HepG2 (cell line): ENCODE measurements around the gene MED15. TPM values are rescaled to one million over a fixed set of nuclear protein-coding genes. Genes with fewer than 3 reads are reported as not detected.

Source experiments
- ATAC-seq: fragments of 200-7000 bp; cut with Tn5 transposase; 3 replicates; pipeline ENCODE4 v1.9.1; 2020; ENCODE audit warnings: mild to moderate bottlenecking, moderate library complexity
- BruUV-seq: library from RNA; stranded (reverse); fragments of 400-500 nt; replicated peaks from 2 replicates; lab custom pipeline; 2021; lab: Mats Ljungman, UMichigan
- CTCF ChIA-PET: fragments of 300-600 bp; formaldehyde crosslinking; extraction: SDS; loops from one replicate; lab custom pipeline; 2021; ENCODE audit warnings: low total read pairs, inconsistent platforms, low intra/inter-chr PET ratio; lab: Yijun Ruan, JAX
- POLR2A ChIA-PET: fragments of 350-600 bp; sonication (Branson Sonifier 250); formaldehyde crosslinking; loops from one replicate; lab custom pipeline; 2020; ENCODE audit warnings: antibody characterized with exemption, inconsistent platforms; lab: Yijun Ruan, JAX
- DNase-seq: peaks from one replicate; pipeline ENCODE4 v3.0.0-alpha.2; 2015; ENCODE audit warnings: low spot score
- FAIRE-seq: peaks from 3 replicates; lab custom pipeline; 2011; peaks lifted over from hg19 to GRCh38; lab: Jason Lieb, UNC
- H2AFZ ChIP-seq: one replicate; pipeline ENCODE4 v1.6.1; 2011; ENCODE audit warnings: low read length, inconsistent platforms
- H3K27ac ChIP-seq: fragments of 300-600 bp; 3 replicates; pipeline ENCODE4 v1.8.0; 2011; ENCODE audit warnings: mixed run types, mild to moderate bottlenecking, mixed read lengths, low read length, inconsistent platforms; ENCODE audit not compliant: insufficient read depth; ENCODE audit errors: extremely low read length
- H3K27me3 ChIP-seq, 2 experiments: fragments of 200-600 bp in 1 of 2; 2 replicates in 1 of 2; 3 replicates in 1 of 2; pipeline versions ENCODE4 v1.6.0 to v1.8.0; 2011; ENCODE audit warnings: low read length in 2 of 2, mild to moderate bottlenecking in 2 of 2, moderate library complexity in 2 of 2, inconsistent platforms in 1 of 2; ENCODE audit not compliant: insufficient read depth in 2 of 2, control insufficient read depth in 1 of 2
- H3K36me3 ChIP-seq, 2 experiments: fragments of 200-600 bp in 1 of 2; replicated peaks in 1 of 2; 2 replicates in 1 of 2; 3 replicates in 1 of 2; pipeline versions ENCODE4 v1.5.1 to v1.8.0; 2011; ENCODE audit warnings: low read length in 2 of 2, inconsistent platforms in 1 of 2; ENCODE audit not compliant: insufficient read depth in 2 of 2, control insufficient read depth in 1 of 2
- H3K4me1 ChIP-seq: 2 replicates; pipeline ENCODE4 v1.5.1; 2012; ENCODE audit warnings: low read length, inconsistent platforms; ENCODE audit not compliant: insufficient read depth
- H3K4me2 ChIP-seq: 2 replicates; pipeline ENCODE4 v1.6.0; 2011; ENCODE audit warnings: low read depth, low read length, inconsistent platforms
- H3K4me3 ChIP-seq, 3 experiments: fragments of 200-600 bp in 1 of 3; sonication (generic), shearing (Covaris generic) in 1 of 3; replicated peaks in 1 of 3; 2 replicates each; pipeline ENCODE4 v1.5.1; 2011 to 2016; ENCODE audit warnings: low read length in 3 of 3, inconsistent platforms in 2 of 3, low read depth in 2 of 3, mild to moderate bottlenecking in 2 of 3, control low read depth in 1 of 3, mixed read lengths in 1 of 3; ENCODE audit not compliant: insufficient read depth in 1 of 3
- H3K79me2 ChIP-seq: one replicate; pipeline ENCODE4 v1.6.1; 2011; ENCODE audit warnings: low read length, inconsistent platforms; ENCODE audit not compliant: insufficient read depth
- H3K9ac ChIP-seq: 2 replicates; pipeline ENCODE4 v1.6.0; 2011; ENCODE audit warnings: mild to moderate bottlenecking, low read depth, low read length, inconsistent platforms; ENCODE audit not compliant: insufficient read depth
- H3K9me3 ChIP-seq: 2 replicates; pipeline ENCODE4 v1.5.1; 2012; ENCODE audit warnings: mild to moderate bottlenecking, low read length
- H4K20me1 ChIP-seq: 2 replicates; pipeline ENCODE4 v1.6.0; 2011; ENCODE audit warnings: inconsistent platforms, mild to moderate bottlenecking, low read length, moderate library complexity; ENCODE audit not compliant: insufficient read depth
- CBFB ChIP-seq: sonication (generic); formaldehyde crosslinking; IDR thresholded peaks from 2 replicates; pipeline ENCODE4 v1.4.0; 2020; ENCODE audit warnings: missing genetic modification reagents
- CENPT ChIP-seq: sonication (generic); formaldehyde crosslinking; IDR thresholded peaks from 2 replicates; pipeline ENCODE4 v1.8.0; 2022; ENCODE audit warnings: low read depth, mild to moderate bottlenecking, moderate library complexity, missing genetic modification reagents
- ELF1 ChIP-seq: sonication (generic); formaldehyde crosslinking; IDR thresholded peaks from 2 replicates; pipeline ENCODE4 v1.4.0; 2020; ENCODE audit warnings: missing genetic modification reagents
- FOXA1 ChIP-seq, 2 experiments: fragments of 450-650 bp in 1 of 2; sonication (generic) in 1 of 2; formaldehyde crosslinking in 1 of 2; IDR thresholded peaks; 2 replicates each; pipeline versions ENCODE4 v1.4.0 to v1.6.1; 2016 to 2020; ENCODE audit warnings: missing genetic modification reagents in 1 of 2
- HIVEP1 ChIP-seq: sonication (generic); formaldehyde crosslinking; IDR thresholded peaks from 2 replicates; pipeline ENCODE4 v1.4.0; 2020; ENCODE audit warnings: mild to moderate bottlenecking, missing genetic modification reagents
- HNRNPL ChIP-seq: fragments of 200-400 bp; formaldehyde crosslinking; IDR thresholded peaks from 2 replicates; pipeline ENCODE4 v1.6.1; 2017; ENCODE audit warnings: mild to moderate bottlenecking, low read depth, low read length
- JARID2 ChIP-seq: sonication (generic); formaldehyde crosslinking; IDR thresholded peaks from 2 replicates; pipeline ENCODE4 v1.8.1; 2023; ENCODE audit warnings: missing genetic modification reagents, inconsistent platforms; ENCODE audit not compliant: insufficient replicate concordance
- SAP130 ChIP-seq: IDR thresholded peaks from 2 replicates; pipeline ENCODE4 v1.6.1; 2016; ENCODE audit warnings: low read depth
- ZBTB21 ChIP-seq: sonication (generic); formaldehyde crosslinking; IDR thresholded peaks from 2 replicates; pipeline ENCODE4 v1.4.0; 2020; ENCODE audit warnings: missing genetic modification reagents
- ZNF558 ChIP-seq: sonication (generic); formaldehyde crosslinking; IDR thresholded peaks from 2 replicates; pipeline ENCODE4 v1.9.0; 2022; ENCODE audit warnings: mild to moderate bottlenecking, missing genetic modification reagents, borderline replicate concordance
- WGBS: methylation state at CpG from one replicate; pipeline ENCODE4 v1.1.6; 2017; ENCODE audit warnings: low lambda C conversion rate; 5-methylcytosine and 5-hydroxymethylcytosine counted together
- in situ Hi-C: cut with HindIII; loops from 2 replicates; pipeline ENCODE4 v1.10.0; 2017; ENCODE audit warnings: low pct_unique_long_range_greater_than_20kb; ENCODE audit not compliant: extremely low pct_ligation_motif_present
- intact Hi-C: fragments of 100-400 bp; cut with micrococcal nuclease; formaldehyde crosslinking; loops from one replicate; pipeline ENCODE4 v1.10.0; 2022; ENCODE audit not compliant: unreplicated experiment
- polyA plus RNA-seq, 8 experiments: library from polyadenylated mRNA; depleted of rRNA in 3 of 8; stranded (reverse) in 7 of 8; unstranded in 1 of 8; fragments of >200 nt; fragmentation: Illumina TruSeq in 4 of 8; extraction: Trizol in 4 of 8; gene quantifications; 2 replicates each; pipeline versions ENCODE4 v1.2.1 to v1.2.3, GENCODE V29; 2011 to 2016; ENCODE audit warnings: low read depth in 4 of 8, missing spikeins in 1 of 8, mixed read lengths in 1 of 8; ENCODE audit not compliant: insufficient read depth in 1 of 8
- total RNA-seq, 5 experiments: library from RNA; depleted of rRNA; stranded (reverse); fragments of >200 nt; fragmentation: Illumina TruSeq; extraction: Trizol; gene quantifications; 2 replicates each; pipeline ENCODE4 v1.2.3, GENCODE V29; 2016; ENCODE audit warnings: low read depth in 1 of 5
- TF ChIP-seq, protein P1 (sequence below): fragments of 450-650 bp; IDR thresholded peaks from 2 replicates; pipeline ENCODE4 v1.6.1; 2017
- TF ChIP-seq, protein P2 (sequence below): sonication (generic); formaldehyde crosslinking; IDR thresholded peaks from 2 replicates; pipeline ENCODE4 v1.8.1; 2023; ENCODE audit warnings: missing genetic modification reagents, inconsistent platforms, borderline replicate concordance
- TF ChIP-seq, protein P3 (sequence below): sonication (generic); formaldehyde crosslinking; IDR thresholded peaks from 2 replicates; pipeline ENCODE4 v1.5.0; 2020; ENCODE audit warnings: mild to moderate bottlenecking, missing genetic modification reagents
- TF ChIP-seq, protein P4 (sequence below): sonication (generic); formaldehyde crosslinking; IDR thresholded peaks from 2 replicates; pipeline ENCODE4 v1.5.0; 2020; ENCODE audit warnings: missing genetic modification reagents, mild to moderate bottlenecking, borderline replicate concordance

The MED15 gene
- total and polyA plus RNA-seq, 2 of the 13 experiments (the other 11 are each of a cell fraction or from before 2014, with no cell fraction given): 14.3 to 27.0 TPM

DNA sequence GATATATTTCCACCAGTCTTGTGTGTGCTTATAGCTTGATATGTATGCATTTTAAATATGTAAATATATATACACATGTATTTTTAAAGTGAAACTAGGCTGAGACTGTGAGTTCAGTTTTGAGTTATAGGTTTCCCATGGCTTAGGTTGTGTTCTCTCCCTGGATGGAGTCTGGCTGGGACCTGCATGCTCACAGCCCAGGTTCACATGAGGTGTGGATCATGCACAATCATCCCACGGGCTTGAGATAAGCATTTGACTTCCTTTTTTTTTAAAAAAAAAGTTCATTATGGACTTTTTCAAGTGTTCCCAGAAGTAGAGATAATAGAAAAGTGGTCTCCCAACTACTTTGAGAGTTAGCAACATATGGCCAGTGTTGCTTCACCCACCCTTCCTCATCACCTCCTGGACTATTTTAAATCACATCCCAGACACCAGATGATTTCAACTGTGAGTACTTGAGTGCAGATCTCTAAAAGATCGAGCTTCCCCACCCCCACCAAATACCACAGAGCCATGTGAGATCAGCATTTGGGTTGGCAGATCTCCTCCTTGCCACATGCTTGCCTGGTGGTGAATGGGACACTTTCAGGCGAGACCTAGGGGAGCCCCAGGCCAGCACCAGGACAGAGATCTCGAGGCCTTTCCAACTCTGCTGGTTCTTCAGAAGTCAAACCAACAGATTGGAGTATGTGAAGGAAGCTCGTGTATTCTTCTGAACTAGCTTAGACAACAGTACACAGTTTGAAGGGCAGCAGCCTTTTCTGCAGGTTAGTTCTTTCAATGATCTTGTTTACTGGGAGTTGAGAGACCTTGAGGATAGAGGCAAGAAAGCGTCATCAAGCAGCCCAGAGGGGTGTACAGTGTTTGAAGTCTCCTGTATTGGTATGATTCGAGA is 15.9 kb downstream of the MED15 start (continued):
- TF ChIP-seq, protein P1, sequence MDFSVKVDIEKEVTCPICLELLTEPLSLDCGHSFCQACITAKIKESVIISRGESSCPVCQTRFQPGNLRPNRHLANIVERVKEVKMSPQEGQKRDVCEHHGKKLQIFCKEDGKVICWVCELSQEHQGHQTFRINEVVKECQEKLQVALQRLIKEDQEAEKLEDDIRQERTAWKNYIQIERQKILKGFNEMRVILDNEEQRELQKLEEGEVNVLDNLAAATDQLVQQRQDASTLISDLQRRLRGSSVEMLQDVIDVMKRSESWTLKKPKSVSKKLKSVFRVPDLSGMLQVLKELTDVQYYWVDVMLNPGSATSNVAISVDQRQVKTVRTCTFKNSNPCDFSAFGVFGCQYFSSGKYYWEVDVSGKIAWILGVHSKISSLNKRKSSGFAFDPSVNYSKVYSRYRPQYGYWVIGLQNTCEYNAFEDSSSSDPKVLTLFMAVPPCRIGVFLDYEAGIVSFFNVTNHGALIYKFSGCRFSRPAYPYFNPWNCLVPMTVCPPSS: no peak
- TF ChIP-seq ZNF558 (CRISPR knock-in tag) (no peak), ZBTB21 (CRISPR knock-in tag) (no peak), CBFB (no peak), CENPT (no peak)
- TF ChIP-seq, all 625 proteins: peak for 0

DNA sequence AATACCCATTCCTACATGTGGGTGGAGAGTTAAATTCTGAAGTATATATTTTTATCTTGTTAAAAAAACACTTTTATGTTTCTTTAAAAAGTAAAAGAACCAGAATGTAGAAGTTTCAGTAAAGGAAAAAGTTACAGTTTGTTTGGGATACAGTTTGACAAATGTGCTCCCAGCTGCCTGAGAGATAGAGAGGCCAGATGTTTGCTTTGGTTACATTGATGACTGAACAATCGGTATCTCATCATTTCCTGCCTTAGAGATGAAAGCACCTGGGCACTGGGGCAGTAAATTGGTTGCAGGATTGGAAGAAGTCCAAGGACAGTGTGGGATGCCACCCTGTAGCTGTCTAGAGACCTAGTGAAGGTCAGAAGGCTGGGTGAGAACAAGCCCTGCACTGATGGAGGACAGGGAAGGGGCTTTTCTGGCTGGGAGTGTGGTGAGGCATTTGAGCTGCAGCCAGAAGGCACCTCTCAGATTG is 16.6 kb downstream of the MED15 start:
- H3K4me1 ChIP-seq: peaks cover 37% of the 10 kb centered on the region
- intact Hi-C loops: loop anchor here (1.0 kb wide), 1 partner anchor 37 kb away; no protein-coding TSS in a partner anchor
- no peak for TF ChIP-seq HIVEP1 (CRISPR knock-in tag)
- TF ChIP-seq, protein P2, sequence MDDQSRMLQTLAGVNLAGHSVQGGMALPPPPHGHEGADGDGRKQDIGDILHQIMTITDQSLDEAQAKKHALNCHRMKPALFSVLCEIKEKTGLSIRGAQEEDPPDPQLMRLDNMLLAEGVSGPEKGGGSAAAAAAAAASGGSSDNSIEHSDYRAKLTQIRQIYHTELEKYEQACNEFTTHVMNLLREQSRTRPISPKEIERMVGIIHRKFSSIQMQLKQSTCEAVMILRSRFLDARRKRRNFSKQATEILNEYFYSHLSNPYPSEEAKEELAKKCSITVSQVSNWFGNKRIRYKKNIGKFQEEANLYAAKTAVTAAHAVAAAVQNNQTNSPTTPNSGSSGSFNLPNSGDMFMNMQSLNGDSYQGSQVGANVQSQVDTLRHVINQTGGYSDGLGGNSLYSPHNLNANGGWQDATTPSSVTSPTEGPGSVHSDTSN (CRISPR knock-in tag): no peak
- no peak for TF ChIP-seq JARID2 (CRISPR knock-in tag)
- TF ChIP-seq, protein P3, sequence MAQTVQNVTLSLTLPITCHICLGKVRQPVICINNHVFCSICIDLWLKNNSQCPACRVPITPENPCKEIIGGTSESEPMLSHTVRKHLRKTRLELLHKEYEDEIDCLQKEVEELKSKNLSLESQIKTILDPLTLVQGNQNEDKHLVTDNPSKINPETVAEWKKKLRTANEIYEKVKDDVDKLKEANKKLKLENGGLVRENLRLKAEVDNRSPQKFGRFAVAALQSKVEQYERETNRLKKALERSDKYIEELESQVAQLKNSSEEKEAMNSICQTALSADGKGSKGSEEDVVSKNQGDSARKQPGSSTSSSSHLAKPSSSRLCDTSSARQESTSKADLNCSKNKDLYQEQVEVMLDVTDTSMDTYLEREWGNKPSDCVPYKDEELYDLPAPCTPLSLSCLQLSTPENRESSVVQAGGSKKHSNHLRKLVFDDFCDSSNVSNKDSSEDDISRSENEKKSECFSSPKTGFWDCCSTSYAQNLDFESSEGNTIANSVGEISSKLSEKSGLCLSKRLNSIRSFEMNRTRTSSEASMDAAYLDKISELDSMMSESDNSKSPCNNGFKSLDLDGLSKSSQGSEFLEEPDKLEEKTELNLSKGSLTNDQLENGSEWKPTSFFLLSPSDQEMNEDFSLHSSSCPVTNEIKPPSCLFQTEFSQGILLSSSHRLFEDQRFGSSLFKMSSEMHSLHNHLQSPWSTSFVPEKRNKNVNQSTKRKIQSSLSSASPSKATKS (CRISPR knock-in tag): no peak
- TF ChIP-seq ELF1 (CRISPR knock-in tag): no peak
- TF ChIP-seq SAP130 (CRISPR knock-in tag): peak; percentile 66
- TF ChIP-seq, protein P4, sequence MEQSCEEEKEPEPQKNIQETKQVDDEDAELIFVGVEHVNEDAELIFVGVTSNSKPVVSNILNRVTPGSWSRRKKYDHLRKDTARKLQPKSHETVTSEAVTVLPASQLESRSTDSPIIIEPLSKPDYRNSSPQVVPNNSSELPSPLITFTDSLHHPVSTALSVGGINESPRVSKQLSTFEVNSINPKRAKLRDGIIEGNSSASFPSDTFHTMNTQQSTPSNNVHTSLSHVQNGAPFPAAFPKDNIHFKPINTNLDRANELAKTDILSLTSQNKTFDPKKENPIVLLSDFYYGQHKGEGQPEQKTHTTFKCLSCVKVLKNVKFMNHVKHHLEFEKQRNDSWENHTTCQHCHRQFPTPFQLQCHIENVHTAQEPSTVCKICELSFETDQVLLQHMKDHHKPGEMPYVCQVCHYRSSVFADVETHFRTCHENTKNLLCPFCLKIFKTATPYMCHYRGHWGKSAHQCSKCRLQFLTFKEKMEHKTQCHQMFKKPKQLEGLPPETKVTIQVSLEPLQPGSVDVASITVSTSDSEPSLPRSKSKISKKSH (CRISPR knock-in tag): no peak
- TF ChIP-seq FOXA1 (IDR thresholded peaks at IDR 0.05): no peak
- TF ChIP-seq FOXA1 (CRISPR knock-in tag; IDR thresholded peaks at IDR 0.05): 0 out of 2 replicates have a peak, but pooled peaks have one; percentile 28
- 0 out of 2 replicates have a peak, but pooled peaks have one; percentile 18 for TF ChIP-seq HNRNPL

More for the DNA sequence above, 16.6 kb downstream of the MED15 start:
- Histone ChIP-seq H4K20me1 (peaks cover 44% of the 10 kb centered on the region), H3K36me3 (peaks cover 18 to 56% of the 10 kb centered on the region in 2 experiments), H3K27me3 (no peaks in the 10 kb centered on the region), H3K27ac (peak overlapping the region; percentile 63), H3K9me3 (no peaks in the 10 kb centered on the region), H3K4me2 (peak overlapping the region; percentile 29; the same call in 1 of the 2 replicates), H2AFZ (no peak overlapping the region), H3K4me3 (no peak overlapping the region; a peak in 1 of 6 replicates), H3K9ac (peak overlapping the region; percentile 43; the same call in 1 of the 2 replicates), H3K79me2 (peaks cover 80% of the 10 kb centered on the region)
- POLR2A ChIA-PET: interaction anchor here (1.0 to 1.6 kb wide), 3 partner anchors 15 to 29 kb away, joined by 4 to 6 read pairs (median 4); no protein-coding TSS in a partner anchor
- CTCF ChIA-PET: no interaction called here
- 0% methylated on average over 1 of the region's 1 CpG for WGBS
- ATAC-seq: peak; percentile 79
- DNase-seq: peak; percentile 85
- in situ Hi-C loops: no loop called here
- FAIRE-seq: no peak
- no TSS peak for BruUV-seq
